Activated CD4-positive, CD25-positive, alpha-beta regulatory T cell treated with anti-CD3 and anti-CD28 coated beads, Interleukin-2, amount 50 U/mL, for 16 hours (primary cell): Measurements from ENCODE around the gene NEK10.
"Not testable (repeated sequence)": the region's sequence is repeated elsewhere in the genome, so short reads cannot be mapped to it uniquely, and the experiment has no call there.

Source experiments
- DNase-seq: peaks from one replicate; pipeline ENCODE4 v3.0.0-alpha.2; 2020; ENCODE audit warnings: low read depth, low spot score

Gene NEK10

DNA sequence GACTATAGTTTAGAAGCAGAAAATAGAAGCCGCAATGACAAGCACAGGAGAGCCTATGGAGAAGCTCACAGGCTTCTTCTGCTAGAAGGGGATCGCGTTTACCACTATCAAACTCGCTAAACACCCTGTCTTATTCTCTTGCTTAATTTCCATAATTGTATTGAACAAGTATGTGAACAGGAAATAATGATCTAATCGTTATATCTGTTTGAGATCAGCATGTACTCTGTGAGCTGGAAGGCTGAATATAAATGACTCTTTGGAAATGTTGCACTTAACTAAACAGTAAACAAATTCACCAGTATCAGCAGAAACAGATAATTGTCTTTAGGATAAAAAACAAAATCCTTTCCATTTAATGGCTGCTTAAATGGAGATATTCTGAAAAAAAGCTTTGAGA is 15.0 kb downstream of the NEK10 start:
- no peak for DNase-seq

DNA sequence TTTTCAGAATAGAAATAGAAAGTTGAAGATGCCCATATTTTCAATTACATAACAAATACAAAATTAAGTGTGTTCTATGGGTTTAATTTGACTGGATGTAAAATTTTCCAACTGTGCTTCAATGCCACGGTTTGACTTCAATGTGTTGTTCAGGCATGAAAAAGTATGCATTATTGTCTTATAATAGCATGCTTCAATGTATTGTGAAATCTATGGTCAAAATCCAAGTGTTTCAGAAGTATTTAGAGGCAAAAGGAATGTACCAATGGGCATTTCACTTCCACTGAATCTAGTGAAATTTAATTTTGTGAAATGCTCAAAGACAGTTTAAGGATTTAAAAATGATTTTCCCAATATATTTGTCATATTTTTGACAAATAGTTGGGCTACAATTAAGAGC is 16.0 kb downstream of the NEK10 start:
- DNase-seq = no peak

DNA sequence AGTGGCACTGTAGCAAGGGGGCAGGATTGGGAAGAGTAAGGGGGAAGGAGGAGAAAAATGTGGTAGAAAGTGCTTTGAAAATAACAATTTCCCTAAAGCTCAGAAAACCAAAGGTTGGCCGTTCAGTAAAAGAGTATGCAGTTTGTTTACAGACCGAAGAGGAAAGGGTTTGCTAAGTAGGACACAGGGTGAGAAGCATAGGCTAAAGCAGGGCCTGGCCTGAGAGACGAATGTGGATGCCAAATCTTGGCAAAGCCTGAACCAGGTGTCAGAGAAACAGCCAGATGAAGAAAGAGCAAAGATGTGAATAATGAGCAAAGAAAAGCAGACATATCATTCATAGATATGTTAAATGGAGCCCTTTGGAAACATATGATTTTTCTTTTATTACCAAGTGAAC is 17.1 kb downstream of the NEK10 start:
- DNase-seq = no peak

DNA sequence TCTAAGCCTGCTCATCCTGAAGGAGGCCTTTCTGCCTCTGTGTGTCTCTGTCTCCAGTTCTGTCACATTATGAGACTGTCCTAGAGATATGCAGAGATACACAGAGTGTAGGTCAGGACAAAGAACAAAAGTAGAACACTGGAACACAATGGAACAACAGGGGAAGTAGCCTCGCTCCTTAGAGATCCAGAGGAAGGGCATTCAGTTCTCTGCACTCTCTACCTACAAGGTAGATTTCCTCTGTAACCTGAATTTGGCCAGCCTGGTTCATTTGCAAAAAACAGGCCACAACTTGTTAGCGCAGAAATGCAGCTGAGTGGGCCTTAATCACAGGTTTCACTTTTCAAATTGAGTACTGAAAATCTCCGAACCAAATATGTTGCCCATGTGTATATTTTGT is 19.4 kb downstream of the NEK10 start:
- no peak for DNase-seq

DNA sequence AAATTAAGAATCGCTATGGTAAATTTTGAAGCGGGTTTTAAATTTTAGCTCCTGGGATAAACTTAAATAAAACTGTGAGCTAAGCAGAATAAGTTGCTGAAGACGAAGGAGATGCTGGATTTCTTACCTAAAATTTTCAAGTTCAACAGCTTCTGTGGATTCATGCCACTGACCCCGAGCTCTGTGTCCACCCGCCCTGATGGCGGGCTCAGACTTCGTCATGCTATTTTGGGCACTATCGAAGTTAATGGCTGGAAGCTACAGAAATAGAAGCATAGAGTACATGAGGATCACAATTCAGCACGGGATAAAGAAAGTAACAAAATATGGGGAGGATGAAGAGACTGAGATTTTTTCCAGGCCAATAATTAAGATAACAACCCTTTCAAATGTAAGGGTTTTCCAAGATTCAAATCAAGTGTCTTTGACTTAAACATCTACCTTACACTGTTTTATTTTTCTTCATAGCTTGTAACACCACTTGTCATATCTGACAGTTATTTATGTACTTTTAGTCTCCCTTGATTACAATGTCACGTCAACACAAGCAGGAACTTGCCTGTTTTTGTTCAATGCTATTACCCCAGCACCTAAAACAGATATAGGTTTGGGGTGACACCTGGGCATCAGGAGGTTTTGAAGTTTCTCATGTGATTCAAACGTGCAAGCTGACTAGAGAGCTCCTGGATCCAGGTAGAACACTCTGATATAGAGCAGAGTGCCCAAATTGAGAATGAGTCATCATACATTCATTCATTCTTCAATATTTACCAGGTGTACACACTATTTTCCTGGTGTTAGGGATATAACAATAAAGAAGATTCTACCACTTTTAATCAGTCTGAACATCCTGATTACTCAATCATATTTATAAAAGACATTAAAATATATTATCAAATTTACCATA is 23.0 kb downstream of the NEK10 start:
- DNase-seq = no peak

DNA sequence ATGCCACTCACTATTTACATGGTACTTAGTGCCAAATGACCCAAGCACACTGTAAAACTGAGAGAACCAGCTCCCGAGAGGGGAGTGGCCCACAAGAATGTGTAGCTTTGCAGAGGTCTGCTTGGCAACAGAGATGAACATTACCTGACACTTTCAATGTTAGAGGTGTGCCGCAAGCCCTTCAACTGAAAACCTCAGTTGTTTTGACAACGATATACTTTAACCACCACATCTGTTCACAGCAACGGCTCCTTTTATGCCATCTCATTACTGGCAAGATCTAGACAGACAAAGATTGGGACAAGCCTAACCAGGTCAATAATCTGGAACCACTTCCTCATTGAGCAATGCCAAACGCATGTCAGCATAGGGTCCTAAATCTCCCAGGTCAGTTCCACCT is 23.7 kb downstream of the NEK10 start:
- DNase-seq = peak; percentile 9

DNA sequence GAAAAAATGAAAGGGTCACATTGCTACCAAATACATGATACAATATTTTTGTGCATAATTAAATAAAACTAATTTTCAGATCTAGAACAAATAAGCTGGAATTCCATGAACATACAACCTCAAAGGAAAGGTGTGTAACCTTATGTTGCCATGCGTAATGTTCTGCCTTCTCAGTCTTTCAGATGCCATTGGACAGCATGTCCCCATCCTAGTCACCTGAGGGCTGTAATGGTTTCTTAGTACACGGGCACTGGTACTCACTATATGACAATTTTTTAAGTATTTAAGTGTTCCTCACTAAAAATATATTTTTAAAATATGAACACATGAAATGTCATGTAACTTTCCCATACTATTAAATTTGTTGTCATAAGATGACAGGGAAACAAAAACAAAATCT is 24.1 kb downstream of the NEK10 start:
- DNase-seq = no peak

DNA sequence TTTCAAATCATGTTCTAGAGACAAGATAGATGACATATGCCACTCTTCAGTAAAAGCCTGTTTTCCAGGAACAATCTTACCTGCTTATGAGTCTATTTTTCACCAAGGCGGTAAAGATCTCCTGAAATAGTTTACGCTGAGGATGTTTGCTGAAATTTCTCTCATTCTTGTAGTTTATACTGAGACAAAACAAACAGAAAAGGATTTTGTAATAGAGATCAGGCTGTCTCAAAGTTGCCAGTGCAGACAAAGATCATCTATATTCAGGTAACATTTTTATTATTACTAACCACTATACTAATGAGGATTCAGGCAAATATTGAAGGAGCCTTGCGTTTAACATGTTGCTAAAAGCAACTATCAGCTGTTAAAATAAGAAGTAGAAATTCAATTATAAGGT is 25.0 kb downstream of the NEK10 start:
- no peak for DNase-seq

DNA sequence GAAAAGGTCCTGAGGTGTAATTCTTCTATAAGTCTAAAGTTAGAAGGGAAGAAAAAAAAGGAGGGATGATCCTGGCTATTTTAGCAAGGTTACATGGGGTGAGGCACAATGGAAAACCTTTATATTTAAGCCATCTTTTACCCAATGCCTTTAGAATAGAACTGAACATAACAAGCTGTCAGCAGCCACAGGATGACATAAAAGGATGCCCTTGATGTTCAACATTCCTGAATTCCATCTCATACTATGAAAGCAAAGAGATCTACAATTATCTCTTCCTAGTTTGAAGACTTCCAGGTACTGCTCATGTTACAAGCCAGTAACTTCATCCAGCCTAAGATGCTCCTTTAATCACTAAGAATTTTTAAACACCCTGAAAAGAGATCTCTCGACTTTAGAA is 26.9 kb downstream of the NEK10 start:
- DNase-seq = no peak

DNA sequence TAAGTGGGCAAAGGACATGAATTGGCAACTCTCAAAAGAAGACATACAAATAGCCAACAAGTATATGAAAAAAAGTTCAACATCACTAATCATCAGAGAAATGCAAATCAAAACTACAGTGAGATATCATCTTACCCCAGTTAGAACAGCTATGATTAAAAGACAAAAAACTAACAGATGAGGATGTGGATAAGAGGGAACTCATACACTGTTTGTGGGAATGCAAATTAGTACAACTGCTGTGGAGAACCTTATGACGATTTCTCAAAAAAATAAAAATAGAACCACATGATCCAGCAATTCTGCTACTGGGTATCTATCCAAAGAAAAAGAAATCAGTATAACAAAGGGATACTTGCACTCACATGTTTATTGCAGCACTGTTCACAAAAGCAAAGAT is 28.6 kb downstream of the NEK10 start:
- no peak for DNase-seq

DNA sequence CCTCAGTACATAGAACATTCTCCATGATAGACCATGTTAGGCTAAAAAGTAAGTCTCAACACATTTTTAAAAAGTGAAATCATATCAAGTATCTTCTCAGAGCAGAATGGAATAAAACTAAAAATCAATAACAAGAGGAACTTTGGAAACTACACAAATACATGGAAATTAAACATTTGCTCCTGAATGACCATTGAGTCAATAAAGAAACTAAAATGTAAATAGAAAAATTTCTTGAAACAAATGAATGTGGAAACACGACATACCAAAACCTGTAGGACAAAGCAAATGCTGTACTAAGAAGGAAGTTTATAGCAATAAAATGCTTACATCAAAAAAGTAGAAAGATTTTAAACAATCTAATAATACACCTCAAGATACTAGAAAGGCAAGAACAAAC is 33.6 kb downstream of the NEK10 start:
- DNase-seq = no peak

DNA sequence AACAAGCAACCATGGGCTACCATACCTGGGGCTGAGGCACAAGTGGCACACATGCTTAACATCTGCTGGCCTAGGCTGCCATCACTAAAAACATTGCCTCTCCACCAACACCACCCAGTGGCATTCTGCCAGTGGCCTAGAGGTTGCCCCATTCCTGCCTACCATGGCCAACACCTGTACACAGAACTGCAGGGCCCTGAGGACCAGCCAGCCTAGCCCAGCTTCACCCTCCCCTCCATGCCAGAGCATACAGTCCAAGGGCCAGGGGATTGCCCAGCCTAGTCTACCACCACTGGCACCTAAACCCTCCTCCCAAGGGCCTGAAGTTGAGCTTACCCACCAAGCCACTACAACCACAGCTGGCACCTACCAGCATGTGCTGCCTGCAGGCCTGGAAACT is 35.3 kb downstream of the NEK10 start:
- no peak for DNase-seq

DNA sequence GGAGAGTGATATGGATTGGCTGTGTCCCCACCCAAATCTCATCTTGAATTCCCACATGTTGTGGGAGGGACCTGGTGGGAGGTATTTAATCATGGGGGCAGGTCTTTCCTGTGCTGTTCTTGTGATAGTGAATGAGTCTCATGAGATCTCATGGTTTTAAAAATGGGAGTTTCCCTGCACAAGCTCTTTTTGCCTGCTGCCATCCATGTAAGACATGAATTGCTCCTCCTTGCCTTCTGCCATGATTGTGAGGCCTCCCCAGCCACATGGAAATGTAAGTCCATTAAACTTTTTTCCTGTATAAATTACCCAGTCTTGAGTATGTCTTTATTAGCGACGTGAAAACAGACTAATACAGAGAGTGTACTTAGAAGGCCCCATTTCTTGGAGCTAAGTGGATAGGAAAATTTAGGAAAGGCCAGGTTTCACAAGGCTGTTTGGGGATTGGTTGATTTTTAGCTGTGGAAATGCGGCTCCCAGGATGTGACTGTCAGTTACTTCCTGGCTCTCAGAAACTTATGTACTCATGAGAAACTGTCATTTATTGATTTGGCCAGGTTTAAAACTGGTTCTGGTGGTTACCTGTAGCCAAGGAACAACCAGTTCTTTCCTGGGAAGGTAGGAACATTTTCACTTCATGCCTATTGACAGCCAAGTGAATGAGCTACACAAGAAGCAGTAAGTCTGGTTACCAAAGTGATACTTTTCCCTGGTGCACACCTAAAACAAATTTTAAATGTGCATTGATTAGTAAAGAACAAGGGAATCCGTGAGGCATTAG is 40.0 kb downstream of the NEK10 start:
- DNase-seq = not testable (repeated sequence)

DNA sequence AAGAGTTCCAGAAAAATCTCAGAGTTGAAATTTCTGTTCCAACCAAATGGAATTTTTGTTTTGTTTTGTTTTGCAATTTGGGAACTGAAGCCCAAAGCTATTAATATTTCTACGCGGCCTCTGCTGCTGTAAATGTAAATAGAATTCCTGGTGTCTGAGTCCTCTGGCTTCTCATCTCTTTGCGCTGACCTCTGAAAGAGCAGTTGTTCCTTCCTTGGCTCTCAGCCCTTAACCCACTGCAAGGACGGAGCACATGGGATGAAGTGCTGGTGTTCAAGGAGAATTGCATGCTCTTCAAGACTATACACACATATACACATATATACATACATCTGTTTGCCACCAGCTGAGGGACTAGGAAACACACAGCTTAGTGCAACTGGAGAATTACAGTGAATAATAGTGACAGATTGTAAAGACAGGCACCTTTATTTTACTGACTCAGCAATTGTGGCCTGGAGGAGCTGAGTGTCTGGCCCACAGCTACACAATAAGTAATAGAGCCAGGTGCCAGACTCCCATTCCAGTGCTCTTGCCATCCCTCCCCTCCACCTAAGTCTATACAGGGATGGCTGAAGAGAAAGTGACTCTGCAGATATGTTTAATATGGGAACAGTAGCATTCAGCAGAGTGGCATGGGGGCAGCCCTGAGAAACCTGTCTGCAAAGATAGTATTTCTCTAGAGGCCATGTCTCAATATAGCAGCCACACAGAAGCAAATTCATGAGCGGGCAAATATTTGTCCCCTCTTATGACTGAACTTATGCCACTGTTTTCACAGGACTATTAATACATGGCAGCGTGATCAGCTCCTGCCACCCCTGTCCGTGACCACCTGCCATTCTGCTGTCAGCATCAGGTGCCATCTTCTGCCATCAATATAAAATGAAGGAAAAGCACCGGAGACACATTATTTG is 42.3 kb downstream of the NEK10 start:
- no peak for DNase-seq

DNA sequence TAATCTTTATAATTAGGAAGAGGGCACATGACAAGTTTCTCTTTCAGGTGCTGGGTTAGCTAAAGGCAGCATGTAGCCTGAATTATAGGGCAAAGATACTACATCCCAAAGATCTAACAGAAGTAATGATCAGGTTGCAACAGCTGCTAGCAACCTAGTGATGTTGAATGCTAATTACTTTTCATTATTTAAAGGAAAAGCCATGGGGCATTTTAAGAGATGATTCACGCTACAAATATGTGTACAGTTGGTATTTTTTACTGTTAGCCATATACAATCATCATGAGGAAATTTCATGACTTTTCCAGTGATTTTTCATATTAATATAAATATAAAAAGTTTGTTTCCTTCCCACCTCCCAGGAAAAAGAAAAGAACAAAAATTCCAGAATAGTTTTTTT is 43.0 kb downstream of the NEK10 start:
- DNase-seq = no peak

DNA sequence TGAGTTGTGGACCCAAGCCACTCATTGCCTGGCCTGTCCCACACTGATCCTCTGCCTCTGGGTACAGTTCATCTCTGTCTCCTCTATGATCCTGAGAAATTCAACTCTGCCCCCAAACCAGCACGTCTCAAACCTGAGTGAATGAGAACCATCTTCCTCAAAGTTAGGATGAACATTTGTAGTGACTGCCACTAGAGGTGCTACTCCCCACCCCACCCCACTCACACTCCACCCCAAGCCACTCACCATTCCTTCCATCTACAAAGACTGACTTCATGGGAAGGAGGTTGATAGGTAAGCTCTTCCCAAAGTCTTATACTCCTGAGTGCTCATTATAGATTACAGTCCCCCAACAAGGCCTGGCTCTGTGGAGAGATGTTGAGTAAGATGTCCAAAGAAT is 43.8 kb downstream of the NEK10 start:
- no peak for DNase-seq

DNA sequence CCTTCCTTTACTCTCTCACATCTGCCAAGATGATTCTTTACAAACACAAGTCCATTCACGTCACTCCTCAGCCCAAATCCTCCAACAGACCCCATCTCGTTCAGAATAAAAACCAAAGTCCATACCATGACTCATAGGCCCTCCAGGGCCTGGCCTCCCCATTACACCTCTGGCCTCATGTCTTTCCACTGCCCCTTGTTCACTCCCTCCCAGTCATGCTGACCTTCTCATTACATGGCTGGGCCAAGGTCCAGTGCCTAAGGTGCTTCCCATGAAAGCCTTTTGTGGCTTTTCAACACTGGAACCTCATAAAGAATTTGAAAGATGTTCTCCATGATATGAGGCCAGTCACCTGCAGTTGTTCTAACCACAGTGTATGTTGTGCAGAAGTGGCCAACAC is 44.5 kb downstream of the NEK10 start:
- DNase-seq = no peak

DNA sequence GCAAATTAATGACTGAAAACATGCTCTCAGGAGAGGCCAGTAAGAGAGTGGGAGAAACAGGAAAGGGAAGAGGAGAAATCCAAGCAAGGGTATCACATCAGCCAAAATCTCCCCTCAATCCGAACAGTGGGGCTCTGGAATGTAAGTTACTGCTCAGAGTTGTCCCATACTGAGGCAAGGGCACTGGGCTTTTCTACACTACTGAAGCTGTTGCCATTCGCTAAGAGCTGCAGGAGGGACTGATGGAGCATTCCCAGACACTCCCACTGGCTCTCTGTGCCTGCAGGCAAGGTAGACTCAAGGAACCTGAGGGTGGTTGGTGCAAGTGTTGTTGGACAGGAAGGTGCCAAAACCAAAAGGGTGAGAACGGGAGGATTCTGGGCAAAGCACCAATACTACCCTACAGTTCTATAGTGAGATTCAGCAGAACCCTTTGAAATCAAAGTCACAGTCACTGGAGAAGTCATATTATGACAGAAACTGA is 46.1 kb downstream of the NEK10 start:
- DNase-seq = no peak

DNA sequence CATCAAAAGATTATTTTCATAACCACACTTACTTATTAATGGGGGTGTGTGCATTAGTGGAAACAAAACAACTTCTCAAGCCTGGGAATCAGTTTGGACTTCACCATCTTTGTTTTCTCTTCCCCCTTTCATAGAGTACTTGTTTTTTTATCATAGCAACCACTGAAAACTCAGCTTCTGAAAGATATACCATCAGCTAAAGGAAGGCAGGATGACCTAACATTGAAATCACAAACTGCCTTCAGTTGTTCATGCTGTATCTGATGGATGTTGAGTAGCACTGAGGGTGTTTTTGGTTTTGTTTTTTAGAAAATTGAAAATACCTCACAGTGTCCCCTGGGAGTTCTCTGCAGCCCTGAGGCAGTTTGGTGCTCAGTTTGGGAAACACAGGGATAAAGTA is 46.5 kb downstream of the NEK10 start:
- DNase-seq = no peak

DNA sequence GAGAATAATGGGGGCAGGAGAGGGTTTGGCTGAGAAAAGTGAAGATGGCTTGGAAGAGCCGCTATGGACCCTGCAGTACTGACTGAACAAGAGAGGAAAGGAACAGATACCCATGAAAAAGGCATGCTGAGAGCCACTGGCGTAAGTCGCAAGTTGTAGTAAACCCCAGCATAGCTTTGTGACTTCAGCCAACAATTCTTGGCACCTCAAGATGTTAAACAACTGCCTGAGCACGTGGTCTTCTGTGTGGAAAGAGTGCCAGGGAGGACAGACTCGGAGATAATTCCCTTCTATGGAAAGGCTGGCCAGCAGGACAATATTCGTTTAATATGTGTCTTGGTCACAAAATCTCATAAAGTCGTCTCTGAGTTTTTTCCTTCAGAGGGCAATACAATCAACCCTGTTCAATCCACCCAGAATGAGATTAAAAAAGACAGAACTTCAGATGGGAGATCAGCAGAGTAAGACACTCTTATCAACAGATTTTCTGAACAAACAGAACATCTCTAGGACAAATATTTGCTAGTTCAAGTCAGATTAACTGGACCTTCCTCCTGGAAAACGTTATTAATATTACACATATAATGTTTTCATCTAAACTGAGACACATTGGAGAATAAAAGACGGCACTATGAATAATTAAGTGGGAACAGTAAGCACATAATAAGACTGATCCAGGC is 49.2 kb downstream of the NEK10 start:
- no peak for DNase-seq

DNA sequence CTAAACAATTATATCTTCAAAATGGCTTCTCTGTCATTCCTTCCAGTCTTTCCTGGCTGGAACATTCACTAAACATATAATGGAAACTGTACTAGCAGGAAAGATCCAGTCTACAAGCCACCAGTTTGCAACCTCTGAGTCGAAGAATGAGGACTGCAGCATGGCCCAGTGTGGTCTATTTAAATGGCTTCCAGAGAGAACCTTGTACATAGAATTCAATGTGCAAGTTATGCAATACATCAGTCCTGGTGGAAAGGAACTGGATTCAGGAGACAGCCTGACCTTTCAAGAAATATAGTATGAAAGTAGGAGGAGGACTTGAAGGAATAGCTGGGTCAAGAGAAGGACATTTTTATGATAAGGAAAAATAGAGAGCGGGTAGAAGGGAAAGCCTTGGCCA is 49.9 kb downstream of the NEK10 start:
- DNase-seq = no peak
